Activated CD4-positive, alpha-beta T cell treated with anti-CD3 and anti-CD28 coated beads, Interleukin-2, amount 10 ng/mL, durations not matched to agents 24 days and 14 days (primary cell): Measurements from ENCODE around the gene ATXN2. TPM values are rescaled to one million over a fixed set of nuclear protein-coding genes. Genes with fewer than 3 reads are reported as not detected.
"Not testable (repeated sequence)": the region's sequence is repeated elsewhere in the genome, so short reads cannot be mapped to it uniquely, and the experiment has no call there.

Experiments
- DNase-seq: peaks from one replicate; pipeline ENCODE4 v3.0.0; 2022
- H3K27ac Mint-ChIP-seq: one replicate; pipeline ENCODE4 v1.8.0; 2022; ENCODE audit warnings: mild to moderate bottlenecking, mixed read lengths
- H3K27me3 Mint-ChIP-seq: one replicate; pipeline ENCODE4 v1.8.0; 2022; ENCODE audit warnings: mixed read lengths
- H3K36me3 Mint-ChIP-seq: one replicate; pipeline ENCODE4 v1.8.0; 2022; ENCODE audit warnings: low read depth, mild to moderate bottlenecking, mixed read lengths
- H3K4me1 Mint-ChIP-seq: one replicate; pipeline ENCODE4 v1.8.0; 2021; ENCODE audit warnings: mixed read lengths
- H3K4me3 Mint-ChIP-seq: one replicate; pipeline ENCODE4 v1.8.0; 2022; ENCODE audit warnings: mild to moderate bottlenecking, moderate library complexity, mixed read lengths
- H3K9me3 Mint-ChIP-seq: one replicate; pipeline ENCODE4 v1.8.0; 2021; ENCODE audit warnings: mixed read lengths
- intact Hi-C: fragments of 100-400 bp; cut with micrococcal nuclease; formaldehyde crosslinking; loops from one replicate; pipeline ENCODE4 v1.15.1; 2023
- total RNA-seq: library from RNA; stranded (reverse); gene quantifications from 2 replicates; pipeline ENCODE4 v1.2.3, GENCODE V29; 2022

Gene ATXN2
- total RNA-seq, 1 donor from 2014 or later, result 53.0 TPM

- peak; percentile 75 for DNase-seq
- H3K4me3 Mint-ChIP-seq, result peak overlapping the region; percentile 99
- no peaks in the 10 kb centered on the region for H3K27me3 Mint-ChIP-seq
- peaks cover 59% of the 10 kb centered on the region for H3K4me1 Mint-ChIP-seq
- intact Hi-C loops, result loop anchor here (5.0 to 10.0 kb wide), 2 partner anchors 138 to 1005 kb away; partner anchors contain the start of gene PTPN11
- H3K27ac Mint-ChIP-seq, result peak overlapping the region; percentile 77
- H3K36me3 Mint-ChIP-seq, result peaks cover 31% of the 10 kb centered on the region
- H3K9me3 Mint-ChIP-seq, result no peaks in the 10 kb centered on the region
Observed at GRCh38 chr12:111409403-111409779, 189.7 kb downstream of the ATXN2 start.

GRCh38 chr12:111408686-111409402 is 190.3 kb downstream of the ATXN2 start:
- Mint-ChIP-seq H3K4me3 (peak overlapping the region; percentile 99), H3K27me3 (no peaks in the 10 kb centered on the region), H3K4me1 (peaks cover 63% of the 10 kb centered on the region), H3K9me3 (no peaks in the 10 kb centered on the region), H3K36me3 (peaks cover 30% of the 10 kb centered on the region), H3K27ac (peak overlapping the region; percentile 77)
- DNase-seq, result no peak
- intact Hi-C loops, result loop anchor here (5.0 to 10.0 kb wide), 2 partner anchors 138 to 1006 kb away; partner anchors contain the start of gene PTPN11

GRCh38 chr12:111408116-111408440 is 191.0 kb downstream of the ATXN2 start:
- no peak for DNase-seq
- Mint-ChIP-seq H3K27me3 (no peaks in the 10 kb centered on the region), H3K4me3 (peak overlapping the region; percentile 99), H3K36me3 (peaks cover 24% of the 10 kb centered on the region), H3K4me1 (peaks cover 63% of the 10 kb centered on the region), H3K27ac (peak overlapping the region; percentile 96), H3K9me3 (no peaks in the 10 kb centered on the region)
- intact Hi-C loops, result loop anchor here (5.0 to 10.0 kb wide), 2 partner anchors 139 to 1007 kb away; partner anchors contain the start of gene PTPN11

DNA sequence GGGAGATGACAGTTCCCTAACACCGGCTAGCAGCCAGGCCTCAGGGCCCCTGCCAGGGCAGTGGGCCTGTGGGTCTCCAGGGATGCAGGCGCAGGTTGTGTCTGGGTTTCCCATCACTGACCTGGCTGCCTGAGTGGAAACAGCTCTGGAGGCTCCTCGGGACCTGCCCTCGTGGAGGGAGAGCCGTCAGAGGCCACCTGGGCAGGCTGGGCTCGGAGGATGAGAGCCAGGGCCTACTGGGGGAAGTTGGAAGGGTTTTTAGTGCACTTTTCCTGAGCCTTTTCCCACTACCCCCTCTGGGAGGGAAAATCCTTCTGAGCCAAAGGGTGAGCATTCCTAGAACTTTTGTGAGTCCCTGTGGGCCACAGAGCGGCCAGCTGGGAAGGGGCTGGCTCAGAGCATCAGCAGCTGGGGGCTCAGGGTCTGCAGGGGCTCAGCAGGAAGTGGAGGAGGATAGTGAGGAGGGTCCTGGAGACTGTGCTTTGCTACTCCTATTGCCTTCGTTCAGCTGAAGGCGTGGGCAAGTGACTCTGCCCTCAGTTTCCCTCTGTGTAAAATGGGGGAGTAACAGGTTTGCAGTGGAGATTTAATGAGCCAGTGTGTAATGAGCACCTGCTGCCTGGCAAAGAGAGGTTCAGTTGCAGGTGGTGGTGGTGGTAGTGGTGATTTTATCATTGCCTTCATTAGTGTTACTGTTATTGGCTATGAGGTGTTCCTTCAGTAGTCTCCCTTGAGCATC is 191.6 kb downstream of the ATXN2 start:
- Mint-ChIP-seq H3K4me3 (peak overlapping the region; percentile 99), H3K27me3 (no peaks in the 10 kb centered on the region), H3K4me1 (peaks cover 63% of the 10 kb centered on the region), H3K9me3 (no peaks in the 10 kb centered on the region), H3K27ac (peak overlapping the region; percentile 96), H3K36me3 (peaks cover 20% of the 10 kb centered on the region)
- intact Hi-C loops, result loop anchor here (5.0 to 10.0 kb wide), 2 partner anchors 140 to 1007 kb away; partner anchors contain the start of gene PTPN11
- peak; percentile 70 for DNase-seq

DNA sequence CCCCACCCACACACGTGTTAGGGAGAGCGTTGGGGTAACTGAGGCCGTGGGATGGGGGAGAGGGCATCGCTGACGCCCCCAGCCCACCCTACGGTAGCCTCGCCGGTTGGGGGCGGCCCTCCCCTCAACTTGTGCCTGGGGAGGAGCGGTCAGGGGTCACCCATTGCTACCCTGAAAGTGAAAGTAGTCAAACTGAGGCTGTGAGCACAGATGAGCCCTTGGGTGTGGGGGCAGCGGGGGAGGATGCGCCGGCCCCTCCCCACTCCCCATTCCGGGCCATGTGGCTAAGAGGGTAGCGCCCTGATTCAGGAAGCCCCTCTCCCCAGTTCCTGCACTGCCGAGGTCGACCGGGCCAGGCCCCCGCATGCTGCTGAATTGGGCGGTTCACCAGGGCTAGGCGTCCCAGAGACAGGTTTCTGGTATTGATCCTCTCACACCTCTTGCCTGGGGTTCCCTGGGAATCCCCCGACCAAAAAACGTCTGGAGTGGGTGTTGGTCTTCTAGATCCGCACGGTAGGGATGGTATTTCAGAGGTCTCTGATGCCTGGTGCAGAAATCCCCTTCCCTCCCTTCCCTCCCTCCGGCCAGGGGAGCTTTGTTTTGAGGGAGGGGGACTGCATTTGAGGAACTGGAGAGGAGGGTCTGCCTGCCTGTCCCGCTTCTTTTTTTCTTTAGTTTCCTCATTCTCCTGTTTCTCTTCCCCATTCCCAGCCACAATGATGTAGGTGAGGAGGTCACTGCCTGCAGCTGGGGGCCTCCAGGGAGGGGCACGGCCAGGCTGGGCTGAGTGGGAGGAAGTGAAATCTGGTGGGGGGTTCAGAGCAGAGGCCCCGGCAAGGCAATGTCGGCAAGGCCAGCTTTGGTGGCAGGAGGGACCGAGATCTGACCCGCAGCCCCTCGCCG is 192.4 kb downstream of the ATXN2 start:
- Mint-ChIP-seq H3K27me3 (no peaks in the 10 kb centered on the region), H3K4me1 (peaks cover 55% of the 10 kb centered on the region), H3K27ac (peak overlapping the region; percentile 96), H3K36me3 (peaks cover 18% of the 10 kb centered on the region), H3K9me3 (no peaks in the 10 kb centered on the region), H3K4me3 (peak overlapping the region; percentile 99)
- intact Hi-C loops, result loop anchor here (5.0 to 10.0 kb wide), 2 partner anchors 141 to 1008 kb away; partner anchors contain the start of gene PTPN11
- DNase-seq, result peak; percentile 88

GRCh38 chr12:111405859-111406473 is 193.1 kb downstream of the ATXN2 start, which contains the start of gene SH2B3:
Gene SH2B3, plus strand, starts transcription at chr12:111405923. Its CDS starts 12,223 bp downstream, at chr12:111418146.
- peaks cover 18% of the 10 kb centered on the region for H3K36me3 Mint-ChIP-seq
- H3K27me3 Mint-ChIP-seq, result no peaks in the 10 kb centered on the region
- H3K27ac Mint-ChIP-seq, result peak within 1 kb of the TSS; percentile 96
- intact Hi-C loops, result loop anchor here (2.0 to 10.0 kb wide), 3 partner anchors 141 to 1009 kb away; partner anchors contain the start of genes ATXN2 and PTPN11
- DNase-seq, result peak; percentile 95
- H3K4me3 Mint-ChIP-seq, result peak within 1 kb of the TSS; percentile 99
- H3K9me3 Mint-ChIP-seq, result no peaks in the 10 kb centered on the region
- H3K4me1 Mint-ChIP-seq, result peaks cover 50% of the 10 kb centered on the region

GRCh38 chr12:111405149-111405858 is 193.8 kb downstream of the ATXN2 start:
- intact Hi-C loops, result loop anchor here (2.0 to 10.0 kb wide), 3 partner anchors 142 to 1009 kb away; partner anchors contain the start of genes ATXN2 and PTPN11
- Mint-ChIP-seq H3K36me3 (peaks cover 18% of the 10 kb centered on the region), H3K4me3 (peak overlapping the region; percentile 88), H3K27me3 (no peaks in the 10 kb centered on the region), H3K9me3 (no peaks in the 10 kb centered on the region), H3K27ac (peak overlapping the region; percentile 96), H3K4me1 (peaks cover 50% of the 10 kb centered on the region)
- DNase-seq, result peak; percentile 99

DNA sequence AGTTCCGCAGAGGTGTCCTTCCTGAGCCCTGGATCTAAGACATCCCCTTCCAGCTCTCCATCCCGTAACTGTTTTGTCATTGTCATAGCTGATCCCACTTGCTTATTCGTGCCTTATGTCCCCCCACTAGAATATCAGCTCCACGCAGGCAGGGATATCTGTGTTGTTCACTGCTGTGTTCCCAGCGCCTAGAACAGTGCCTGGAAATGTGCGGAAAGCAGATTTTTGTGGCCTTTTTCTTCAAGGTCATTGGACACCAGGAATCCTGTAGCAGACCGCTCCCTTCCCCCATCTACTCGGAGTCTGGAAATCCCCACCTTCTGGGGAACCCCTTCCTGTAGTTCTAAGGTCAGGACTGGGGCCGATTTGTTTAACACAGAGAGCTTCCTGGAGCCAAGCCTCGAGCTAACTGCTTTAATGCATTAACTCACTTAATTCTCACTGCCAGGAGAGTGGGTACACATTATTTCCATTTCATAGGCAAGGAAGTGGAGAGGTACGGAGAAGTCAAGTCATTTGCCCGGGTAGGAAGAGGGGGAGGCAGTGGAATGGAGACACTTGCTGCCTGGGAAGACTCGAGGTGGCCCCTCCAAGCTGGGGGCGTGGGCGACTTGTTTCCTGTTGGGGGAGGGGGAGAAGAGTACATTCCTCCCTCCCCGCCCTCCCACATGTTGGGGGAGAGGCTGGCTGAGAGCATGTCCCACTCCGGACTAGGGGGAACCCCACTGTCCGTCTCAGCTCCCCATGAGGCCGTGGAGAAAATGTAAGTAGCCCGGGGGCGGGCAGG is 194.6 kb downstream of the ATXN2 start:
- peak overlapping the region; percentile 88 for H3K4me3 Mint-ChIP-seq
- intact Hi-C loops, result loop anchor here (2.0 to 10.0 kb wide), 3 partner anchors 143 to 1010 kb away; partner anchors contain the start of genes ATXN2 and PTPN11
- no peaks in the 10 kb centered on the region for H3K9me3 Mint-ChIP-seq
- H3K27me3 Mint-ChIP-seq, result peaks cover 2% of the 10 kb centered on the region
- DNase-seq, result peak; percentile 84
- peaks cover 16% of the 10 kb centered on the region for H3K36me3 Mint-ChIP-seq
- H3K27ac Mint-ChIP-seq, result peak overlapping the region; percentile 96
- peaks cover 53% of the 10 kb centered on the region for H3K4me1 Mint-ChIP-seq

DNA sequence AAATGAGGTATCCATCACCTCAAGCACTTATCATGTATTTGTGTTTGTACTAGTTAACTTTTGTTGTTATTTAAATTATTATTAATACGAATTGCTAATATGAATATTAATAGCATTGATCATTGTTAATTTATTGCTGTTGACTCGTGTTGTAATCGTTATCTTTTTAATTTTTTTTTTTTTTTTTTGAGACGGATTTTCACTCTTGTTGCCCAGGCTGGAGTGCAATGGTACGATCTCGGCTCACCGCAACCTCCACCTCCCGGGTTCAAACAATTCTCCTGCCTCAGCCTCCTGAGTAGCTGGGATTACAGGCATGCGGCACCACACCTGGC is 196.7 kb downstream of the ATXN2 start:
- not testable (repeated sequence) for H3K9me3 Mint-ChIP-seq, DNase-seq
- peak overlapping the region; percentile 88 for H3K4me3 Mint-ChIP-seq

More for the DNA sequence above, 196.7 kb downstream of the ATXN2 start:
- H3K36me3 Mint-ChIP-seq, H3K27me3 Mint-ChIP-seq: not testable (repeated sequence)
- Mint-ChIP-seq H3K27ac (peak overlapping the region; percentile 70), H3K4me1 (peaks cover 51% of the 10 kb centered on the region)
- intact Hi-C loops, result loop anchor here (10.0 kb wide), 1 partner anchor 1012 kb away; the partner anchor contains the start of gene PTPN11
